ENCODE data around the gene SHISAL1. TPM values are rescaled to one million over a fixed set of nuclear protein-coding genes. Genes with fewer than 3 reads are reported as not detected.

The SHISAL1 gene
- total and polyA plus RNA-seq, 2 donors (not counting 3 experiments of a cell fraction or from before 2014, with no cell fraction given) = 0.01 to 0.07 TPM

GRCh38 chr22:44352378-44353035 is 39.8 kb upstream of the SHISAL1 start:
- intact Hi-C loops (cut with micrococcal nuclease) = no loop called here
- Histone ChIP-seq H3K79me2 (ENCODE audit: control insufficient read depth, insufficient read depth, low read length) (no peaks in the 10 kb centered on the region), H3K9me3 (replicated peaks; ENCODE audit: control insufficient read depth, insufficient read depth, low read length) (no peaks in the 10 kb centered on the region), H3K36me3 (ENCODE audit: control insufficient read depth in 2 of 2, extremely low read depth in 1 of 2, insufficient read depth in 2 of 2, low read length in 2 of 2) (no peaks in the 10 kb centered on the region), H3K9ac (replicated peaks; ENCODE audit: extremely low read depth, insufficient read depth, low read length) (no peak overlapping the region), H3K27me3 (ENCODE audit: control insufficient read depth in 2 of 2, insufficient read depth in 2 of 2, low read length in 2 of 2) (peaks cover 0 to 2% of the 10 kb centered on the region in 2 experiments), H3K27ac (ENCODE audit: insufficient read depth, low read depth, low read length) (no peak overlapping the region), H2AFZ (ENCODE audit: low read depth, low read length) (no peak overlapping the region), H3K4me2 (ENCODE audit: insufficient read depth, low read length) (no peak overlapping the region), H3K4me3 (replicated peaks in 1 of 3; ENCODE audit: insufficient read depth in 1 of 3, low read depth in 1 of 3, low read length in 3 of 3) (no peak overlapping the region), H3K4me1 (ENCODE audit: control insufficient read depth, extremely low read depth, insufficient read depth, low read length) (no peaks in the 10 kb centered on the region), H3K9me1 (replicated peaks; ENCODE audit: control insufficient read depth, extremely low read depth, insufficient read depth, low read length) (no peaks in the 10 kb centered on the region), H4K20me1 (replicated peaks; ENCODE audit: control insufficient read depth, extremely low read depth, insufficient read depth, low read length) (no peaks in the 10 kb centered on the region)
- no TSS peak for BruUV-seq (replicated peaks)
- dilution Hi-C loops (cut with MboI; ENCODE audit: extremely low pct_ligation_motif_present, low sequenced_read_pairs) = no loop called here
- TF ChIP-seq GATA2 (IDR thresholded peaks at IDR 0.05; ENCODE audit: insufficient read depth, insufficient read length, low read depth, low read length) (no peak), POLR2AphosphoS5 (IDR thresholded peaks at IDR 0.05; ENCODE audit: insufficient read depth, low read depth, low read length) (no peak), EZH2 (IDR thresholded peaks at IDR 0.05; ENCODE audit: borderline replicate concordance, low read depth, low read length, severe bottlenecking) (no peak), POLR2A (IDR thresholded peaks at IDR 0.05; ENCODE audit: low read depth, low read length) (no peak), CTCF (IDR thresholded peaks at IDR 0.05; ENCODE audit: extremely low read depth in 1 of 2, insufficient read depth in 1 of 2, low read depth in 1 of 2, low read length in 2 of 2) (no peak), MYC (IDR thresholded peaks at IDR 0.05; ENCODE audit: low read depth, low read length) (no peak), JUN (IDR thresholded peaks at IDR 0.05; ENCODE audit: borderline replicate concordance, insufficient read depth, insufficient read length, low read depth) (no peak), FOS (IDR thresholded peaks at IDR 0.05; ENCODE audit: borderline replicate concordance, insufficient read depth, low read length) (no peak)
- TF ChIP-seq, protein P1, sequence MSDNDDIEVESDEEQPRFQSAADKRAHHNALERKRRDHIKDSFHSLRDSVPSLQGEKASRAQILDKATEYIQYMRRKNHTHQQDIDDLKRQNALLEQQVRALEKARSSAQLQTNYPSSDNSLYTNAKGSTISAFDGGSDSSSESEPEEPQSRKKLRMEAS (IDR thresholded peaks at IDR 0.05; ENCODE audit: insufficient read depth, insufficient read length) = no peak
- ChIA-PET CTCF (no interaction called here), POLR2A (no interaction called here)
- no peak for FAIRE-seq
- no peak for DNase-seq (ENCODE audit: low read depth, low spot score)
